ENCODE results near the gene TSC2. TPM values are rescaled to one million over a fixed set of nuclear protein-coding genes. Genes with fewer than 3 reads are reported as not detected.

Gene TSC2
- total and polyA plus RNA-seq, 9 of the 15 experiments (the other 6 are each of a cell fraction or from before 2014, with no cell fraction given), result 1.3 to 68.1 (median 16.6) TPM

- no TSS peak for BruUV-seq (replicated peaks)
- ChIA-PET CTCF (ENCODE audit: low intra/inter-chr PET ratio) (interaction anchor here (0.5 kb wide), 1 partner anchor 34 kb away, joined by 3 read pairs; no protein-coding TSS in a partner anchor), POLR2A (interaction anchor here (0.8 to 1.3 kb wide), 2 partner anchors 10 to 13 kb away, joined by 3 to 6 read pairs; partner anchors contain the start of genes NTHL1 and TSC2)
- no peak overlapping the region for H2AFZ ChIP-seq (ENCODE audit: low read depth, low read length)
- no peaks in the 10 kb centered on the region for H3K9me1 ChIP-seq (ENCODE audit: control insufficient read depth, insufficient read depth, low read length)
- intact Hi-C loops (cut with micrococcal nuclease), result no loop called here
- H3K4me3 ChIP-seq, result no peak overlapping the region
- in situ Hi-C loops (cut with MboI), result no loop called here
- 88% methylated on average over 8 of the region's 10 CpGs for WGBS (ENCODE audit: insufficient coverage, low coverage, missing lambda C conversion rate)
- H3K79me2 ChIP-seq (ENCODE audit: control insufficient read depth, insufficient read depth, low read length), result no peaks in the 10 kb centered on the region
- peak overlapping the region in 1 of 2 experiments; percentile 64; a peak in 2 of 4 replicates for H3K9ac ChIP-seq (ENCODE audit: insufficient read depth in 1 of 2, low read depth in 2 of 2, low read length in 2 of 2)
- ATAC-seq (no peak), DNase-seq (ENCODE audit: extremely low read depth in 1 of 4, low spot score in 3 of 4) (no peak), FAIRE-seq (no peak)
- H4K20me1 ChIP-seq (replicated peaks; ENCODE audit: control insufficient read depth, insufficient read depth, low read length), result peaks cover 4% of the 10 kb centered on the region; the same call in 1 of the 2 replicates
- no peak overlapping the region for H3K4me2 ChIP-seq (ENCODE audit: insufficient read depth, low read length)
- TF ChIP-seq IRF9 (tag; IDR thresholded peaks at IDR 0.05) (no peak), CREB3 (tag; conservative IDR thresholded peaks at IDR 0.05; ENCODE audit: low read depth) (no peak), RERE (CRISPR knock-in tag; IDR thresholded peaks at IDR 0.05; ENCODE audit: borderline replicate concordance) (no peak), ZNF263 (CRISPR knock-in tag; IDR thresholded peaks at IDR 0.05; ENCODE audit: borderline replicate concordance) (no peak), TBP (optimal IDR thresholded peaks at IDR 0.05; ENCODE audit: low read depth, low read length) (no peak), FOXJ3 (CRISPR knock-in tag; IDR thresholded peaks at IDR 0.05) (no peak), BCL6 (CRISPR knock-in tag; IDR thresholded peaks at IDR 0.05) (no peak), ZNF780A (CRISPR knock-in tag; IDR thresholded peaks at IDR 0.05) (no peak), NFIC (IDR thresholded peaks at IDR 0.05) (no peak), GATAD2A (IDR thresholded peaks at IDR 0.05) (no peak)
- no peaks in the 10 kb centered on the region for H3K27me3 ChIP-seq (ENCODE audit: control insufficient read depth in 2 of 2, insufficient read depth in 2 of 2, low read length in 2 of 2)
- no peaks in the 10 kb centered on the region for H3K9me3 ChIP-seq (replicated peaks; ENCODE audit: control insufficient read depth, insufficient read depth, low read depth, low read length)
- H3K4me1 ChIP-seq (replicated peaks in 1 of 2; ENCODE audit: control insufficient read depth in 2 of 2, insufficient read depth in 2 of 2, low read length in 2 of 2), result peaks cover 0 to 55% of the 10 kb centered on the region in 2 experiments; a peak in 2 of 5 replicates
- no peak overlapping the region for H3K27ac ChIP-seq (ENCODE audit: extremely low read depth, low read depth, low read length)
- H3K36me3 ChIP-seq (ENCODE audit: control insufficient read depth, insufficient read depth, low read length), result peaks cover 32% of the 10 kb centered on the region; the same call in 1 of the 3 replicates
Observed at GRCh38 chr16:2057438-2057837, 9.7 kb downstream of the TSC2 start.

All from K562 (cell line).